Measurements from ENCODE around the gene MN1.

DNA sequence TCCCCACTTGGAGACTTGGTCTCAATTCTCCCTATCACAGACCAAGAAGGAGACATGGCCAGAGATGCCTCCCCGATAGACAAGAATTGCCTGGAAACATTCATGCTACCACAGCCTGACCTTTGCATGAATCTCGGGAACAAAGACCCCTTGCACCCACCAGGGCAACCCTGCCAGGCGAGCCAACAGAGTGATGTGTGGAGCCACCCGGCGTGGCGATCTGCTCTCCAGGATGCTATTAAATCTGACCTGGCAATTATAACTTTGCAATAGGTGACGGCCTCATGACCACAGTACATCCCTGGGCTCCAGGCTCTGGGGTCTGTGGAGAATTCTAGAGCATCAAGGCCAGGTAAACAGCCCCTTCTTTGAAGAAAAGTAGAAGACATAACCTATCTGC lies 31.1 kb upstream of the MN1 start:
- TF ChIP-seq, protein P1, sequence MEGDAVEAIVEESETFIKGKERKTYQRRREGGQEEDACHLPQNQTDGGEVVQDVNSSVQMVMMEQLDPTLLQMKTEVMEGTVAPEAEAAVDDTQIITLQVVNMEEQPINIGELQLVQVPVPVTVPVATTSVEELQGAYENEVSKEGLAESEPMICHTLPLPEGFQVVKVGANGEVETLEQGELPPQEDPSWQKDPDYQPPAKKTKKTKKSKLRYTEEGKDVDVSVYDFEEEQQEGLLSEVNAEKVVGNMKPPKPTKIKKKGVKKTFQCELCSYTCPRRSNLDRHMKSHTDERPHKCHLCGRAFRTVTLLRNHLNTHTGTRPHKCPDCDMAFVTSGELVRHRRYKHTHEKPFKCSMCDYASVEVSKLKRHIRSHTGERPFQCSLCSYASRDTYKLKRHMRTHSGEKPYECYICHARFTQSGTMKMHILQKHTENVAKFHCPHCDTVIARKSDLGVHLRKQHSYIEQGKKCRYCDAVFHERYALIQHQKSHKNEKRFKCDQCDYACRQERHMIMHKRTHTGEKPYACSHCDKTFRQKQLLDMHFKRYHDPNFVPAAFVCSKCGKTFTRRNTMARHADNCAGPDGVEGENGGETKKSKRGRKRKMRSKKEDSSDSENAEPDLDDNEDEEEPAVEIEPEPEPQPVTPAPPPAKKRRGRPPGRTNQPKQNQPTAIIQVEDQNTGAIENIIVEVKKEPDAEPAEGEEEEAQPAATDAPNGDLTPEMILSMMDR (IDR thresholded peaks at IDR 0.05), result no peak
- no peak for TF ChIP-seq POLR2A (IDR thresholded peaks at IDR 0.05)

Measured in uterus (tissue), 2 donors.